NCI-H146 treated with DMSO at 0.1 percent for 48 hours (cell line): Measurements from ENCODE around the gene ZBTB5.
A peak's percentile ranks its signal among the peaks of the same experiment; 100 is the strongest.
"Not testable (repeated sequence)": the region's sequence is repeated elsewhere in the genome, so short reads cannot be mapped to it uniquely, and the experiment has no call there.

Experiments used
- DNase-seq: peaks from one replicate; lab custom pipeline; 2025; ENCODE audit not compliant: unreplicated experiment; lab: John Stamatoyannopoulos, UW

The ZBTB5 gene

DNA sequence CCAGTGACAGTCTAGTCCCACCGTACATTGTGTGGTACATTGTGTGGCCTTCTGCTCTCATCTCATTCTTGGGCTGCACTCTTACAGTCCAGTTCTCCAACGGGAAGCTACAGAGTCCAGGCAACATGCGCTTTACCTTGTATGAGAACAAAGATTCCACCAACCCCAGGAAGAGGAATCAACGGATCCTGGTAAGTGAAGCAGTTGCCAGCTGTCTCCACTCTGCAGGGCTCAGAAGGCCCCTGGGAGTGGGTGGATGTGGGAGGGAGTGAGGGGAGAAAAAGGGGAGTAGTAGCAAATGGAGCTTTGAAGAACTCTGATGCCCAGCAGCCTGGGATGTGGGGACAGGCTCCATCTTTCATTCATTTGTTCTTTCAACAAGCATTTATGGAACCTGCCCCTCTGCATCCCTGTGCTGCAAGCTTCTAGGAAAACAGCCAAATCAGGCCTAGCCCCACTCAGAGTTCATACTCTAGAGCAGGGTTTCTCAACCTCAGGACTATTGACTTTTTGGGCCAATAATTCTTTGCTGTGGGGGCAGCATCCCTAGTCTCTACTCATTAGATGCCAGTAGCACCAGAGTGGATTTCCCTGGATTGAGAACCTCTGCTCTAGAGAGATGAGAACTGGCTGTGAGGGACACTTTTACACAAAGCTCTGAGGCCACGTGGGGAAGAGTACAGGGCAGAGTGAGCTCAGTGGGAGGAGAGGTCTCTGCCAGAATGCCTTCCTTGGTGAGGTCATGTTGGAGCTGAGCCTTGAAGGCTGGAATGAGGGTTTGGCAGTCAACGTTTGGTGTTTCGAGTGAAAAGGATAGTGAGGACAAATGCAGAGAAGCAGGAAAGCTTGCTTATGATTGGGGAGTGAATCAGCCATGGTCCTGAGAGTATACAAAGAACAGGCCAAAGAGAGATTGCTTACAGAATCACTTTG lies 21.6 kb upstream of the ZBTB5 start:
- DNase-seq = no peak

DNA sequence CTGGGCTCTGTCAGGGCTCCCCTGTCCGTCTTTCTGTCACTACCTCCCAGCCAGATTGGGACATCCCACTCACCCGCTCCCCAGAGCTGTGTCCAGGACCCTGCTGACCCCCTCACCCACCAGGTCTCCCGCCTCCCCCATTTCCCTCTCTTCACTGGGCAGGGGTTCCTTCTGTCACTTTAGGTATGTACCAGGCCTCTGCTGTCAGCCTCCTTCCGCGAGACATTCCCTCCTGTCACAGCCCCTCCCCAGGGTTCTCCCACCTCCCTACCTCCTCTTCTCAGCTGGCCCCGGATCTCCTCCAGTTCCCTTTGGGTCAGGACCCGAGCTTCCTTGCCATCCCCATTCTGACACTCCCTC lies 21.0 kb upstream of the ZBTB5 start:
- DNase-seq = no peak

DNA sequence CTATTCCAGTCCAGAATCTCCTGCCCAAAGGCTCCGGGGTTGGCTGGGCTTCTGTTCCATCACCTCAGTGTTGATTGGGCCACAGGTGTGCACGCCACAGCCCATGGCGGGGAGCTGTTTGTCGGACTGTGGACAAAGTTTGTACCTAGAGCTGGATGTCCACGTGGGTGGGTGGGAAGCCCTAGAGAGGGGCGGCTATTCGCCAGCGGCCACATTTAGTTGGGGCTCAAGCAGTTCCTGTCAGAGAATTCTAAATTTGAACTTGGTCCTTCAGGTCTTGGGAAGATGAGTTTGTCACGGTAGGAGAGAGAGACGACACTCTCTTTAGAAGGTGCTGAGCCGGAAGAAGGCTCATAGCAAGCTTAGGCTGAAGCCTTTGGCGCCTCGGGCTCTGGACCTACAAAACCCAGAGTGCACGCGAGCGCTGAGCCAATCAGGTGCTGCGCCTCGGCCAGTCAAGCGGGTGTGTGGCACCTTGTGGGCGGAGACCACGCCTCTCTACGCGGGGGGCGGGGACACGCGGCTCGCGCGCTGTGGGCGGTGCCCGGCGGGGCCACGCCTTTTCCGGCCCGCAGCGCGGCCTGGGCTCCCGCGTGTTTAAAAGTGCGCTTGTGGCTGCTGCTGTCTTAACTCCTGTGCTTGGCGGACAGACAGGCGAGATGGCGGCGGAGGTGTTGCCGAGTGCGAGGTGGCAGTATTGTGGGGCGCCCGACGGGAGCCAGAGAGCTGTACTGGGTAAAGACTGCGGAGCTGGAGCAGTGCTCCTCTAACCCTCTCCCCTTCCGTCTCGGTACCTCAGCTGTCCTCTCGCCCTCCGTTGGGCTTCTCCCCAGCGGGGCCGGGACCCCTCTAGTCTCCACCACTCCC lies 20.4 kb upstream of the ZBTB5 start, which contains the start of gene POLR1E:
TSS of gene POLR1E (plus strand) at position 560 of the 867 bp plus-strand sequence. CDS start at position 660, 100 bp downstream.
- DNase-seq = peak; percentile 94

DNA sequence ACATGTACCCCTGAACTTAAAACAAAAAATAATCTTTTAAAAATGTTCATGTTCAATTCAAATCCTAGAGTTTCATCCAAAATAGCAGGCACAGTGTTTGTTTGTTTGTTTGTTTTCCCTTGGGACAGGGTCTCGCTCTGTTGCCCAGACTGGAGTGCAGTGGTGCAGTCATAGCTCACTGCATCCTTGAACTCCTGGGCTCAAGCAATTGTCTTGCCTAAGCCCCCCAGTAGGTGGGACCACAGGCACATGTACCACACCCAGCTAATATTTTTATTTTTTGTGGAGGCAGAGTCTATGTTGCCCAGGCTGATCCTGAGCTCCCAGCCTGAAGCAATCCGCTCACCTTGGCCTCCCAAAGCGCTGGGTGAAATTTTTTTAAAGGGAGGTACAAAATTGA lies 15.5 kb upstream of the ZBTB5 start:
- no peak for DNase-seq

DNA sequence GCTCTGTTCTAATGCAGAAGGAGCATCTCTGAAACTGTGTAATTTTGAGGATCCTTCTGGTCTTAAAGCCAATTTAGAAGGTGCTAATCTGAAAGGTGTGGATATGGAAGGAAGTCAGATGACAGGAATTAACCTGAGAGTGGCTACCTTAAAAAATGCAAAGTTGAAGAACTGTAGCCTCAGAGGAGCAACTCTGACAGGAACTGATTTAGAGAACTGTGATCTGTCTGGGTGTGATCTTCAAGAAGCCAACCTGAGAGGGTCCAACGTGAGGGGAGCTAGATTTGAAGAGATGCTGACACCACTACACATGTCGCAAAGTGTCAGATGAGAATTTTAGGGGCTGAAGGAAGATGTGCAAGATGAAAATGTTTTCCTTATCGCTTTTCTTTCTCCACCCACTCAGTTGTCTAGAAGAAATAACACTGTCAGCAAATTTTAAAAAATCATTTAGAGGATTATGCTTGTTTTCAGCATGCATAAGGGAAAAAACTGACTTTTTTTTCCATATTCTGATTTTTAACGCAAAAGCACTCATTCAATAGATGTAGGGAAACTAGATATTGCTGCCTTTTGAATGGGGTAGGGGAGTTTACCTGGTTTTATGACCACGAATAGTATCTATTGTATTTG lies 12.9 kb upstream of the ZBTB5 start:
- not testable (repeated sequence) for DNase-seq

DNA sequence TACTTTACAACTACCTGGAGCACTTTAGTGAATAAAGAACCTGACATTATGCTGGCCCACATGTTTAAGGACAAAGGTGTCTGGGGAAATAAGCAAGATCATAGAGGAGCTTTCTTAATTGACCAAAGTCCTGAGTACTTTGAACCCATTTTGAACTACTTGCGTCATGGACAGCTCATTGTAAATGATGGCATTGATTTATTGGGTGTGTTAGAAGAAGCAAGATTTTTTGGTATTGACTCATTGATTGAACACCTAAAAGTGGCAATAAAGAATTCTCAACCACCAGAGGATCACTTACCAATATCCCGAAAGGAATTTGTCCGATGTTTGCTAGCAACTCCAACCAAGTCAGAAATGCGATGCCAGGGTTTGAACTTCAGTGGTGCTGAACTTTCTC lies 12.2 kb upstream of the ZBTB5 start:
- DNase-seq = not testable (repeated sequence)

DNA sequence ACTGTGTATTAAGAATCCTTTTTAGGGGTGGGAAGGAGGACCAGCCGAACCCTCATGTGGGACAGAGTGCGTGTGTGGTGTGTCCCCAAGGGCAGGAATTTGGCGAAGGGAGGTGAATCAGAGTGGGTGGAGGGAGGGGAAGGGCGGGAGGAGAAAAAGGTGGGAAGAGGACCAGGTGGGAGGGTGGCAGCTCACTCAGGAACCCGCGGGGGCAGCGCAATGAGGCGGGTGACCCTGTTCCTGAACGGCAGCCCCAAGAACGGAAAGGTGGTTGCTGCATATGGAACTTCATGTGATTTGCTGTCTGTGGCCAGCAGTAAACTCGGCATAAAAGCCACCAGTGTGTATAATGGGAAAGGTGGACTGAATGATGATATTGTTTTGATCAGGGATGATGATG lies 11.7 kb upstream of the ZBTB5 start:
- DNase-seq = no peak

DNA sequence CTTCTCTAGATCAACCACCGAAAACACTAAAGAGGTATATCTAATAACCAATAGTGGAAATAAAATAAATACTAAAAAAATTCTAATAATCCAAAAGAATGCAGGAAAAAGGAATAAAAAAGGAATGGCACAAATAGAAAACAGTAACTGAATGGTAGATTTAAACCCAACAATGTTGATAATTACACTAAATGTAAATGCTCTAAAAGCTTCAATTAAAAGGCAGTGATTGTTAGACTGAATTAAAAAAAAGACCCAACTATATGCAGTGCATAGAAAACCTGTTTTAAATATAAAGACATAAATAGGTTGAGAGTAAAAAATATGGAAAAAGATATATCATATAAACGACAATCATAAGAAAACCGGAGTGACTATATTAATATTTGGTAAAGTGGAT lies 9.2 kb upstream of the ZBTB5 start:
- DNase-seq = no peak

DNA sequence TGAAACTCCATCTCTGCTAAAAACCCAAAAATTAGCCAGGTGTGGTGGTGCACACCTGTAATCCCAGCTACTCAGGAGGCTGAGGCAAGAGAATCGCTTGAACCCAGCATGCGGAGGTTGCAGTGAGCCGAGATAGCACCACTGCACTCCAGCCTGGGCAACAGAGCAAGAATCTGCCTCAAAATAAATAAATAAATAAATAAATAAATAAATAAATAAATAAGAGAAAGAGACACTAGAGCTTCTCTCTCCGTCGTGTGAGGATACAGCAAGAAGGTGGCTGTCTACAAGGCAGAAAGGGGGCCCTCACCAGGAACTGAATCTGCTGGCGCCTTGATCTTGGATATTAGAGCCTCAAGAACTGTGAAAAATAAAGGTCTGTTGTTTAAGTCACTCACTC lies 8.7 kb upstream of the ZBTB5 start:
- DNase-seq = not testable (repeated sequence)

DNA sequence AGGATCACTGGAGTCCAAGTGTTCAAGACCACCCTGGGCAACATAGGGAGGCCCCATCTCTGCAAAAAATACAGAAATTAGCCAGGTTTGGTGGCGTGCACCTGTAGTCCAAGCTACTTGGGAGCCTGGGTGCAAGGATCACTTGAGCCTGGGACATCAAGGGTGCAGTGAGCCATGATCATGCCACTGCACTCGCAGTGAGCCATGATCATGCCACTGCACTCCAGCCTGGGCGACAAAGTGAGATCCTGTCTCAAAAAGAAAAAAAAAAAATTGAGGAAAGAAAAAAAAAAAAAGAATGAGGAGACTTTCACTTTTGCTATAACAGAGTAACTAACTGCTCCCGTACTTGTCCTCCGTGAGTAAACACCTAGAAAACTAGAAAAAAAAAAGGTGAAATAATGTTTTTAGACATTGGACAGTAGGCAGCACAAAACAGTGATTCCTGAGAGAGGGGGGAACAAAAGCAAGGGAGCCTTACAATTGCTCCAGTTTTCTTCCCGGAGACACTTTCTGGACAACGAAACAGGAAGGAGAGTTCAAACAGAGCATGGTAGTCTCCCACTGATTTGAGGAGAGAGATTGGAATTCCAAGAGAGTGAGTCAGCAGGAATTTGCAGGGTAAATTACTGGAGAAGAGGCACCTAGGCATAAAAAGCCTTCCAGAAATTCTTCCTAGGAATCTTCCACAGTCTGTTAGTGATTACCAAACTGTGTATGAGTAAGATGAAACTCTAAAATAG lies 6.9 kb upstream of the ZBTB5 start:
- no peak for DNase-seq

DNA sequence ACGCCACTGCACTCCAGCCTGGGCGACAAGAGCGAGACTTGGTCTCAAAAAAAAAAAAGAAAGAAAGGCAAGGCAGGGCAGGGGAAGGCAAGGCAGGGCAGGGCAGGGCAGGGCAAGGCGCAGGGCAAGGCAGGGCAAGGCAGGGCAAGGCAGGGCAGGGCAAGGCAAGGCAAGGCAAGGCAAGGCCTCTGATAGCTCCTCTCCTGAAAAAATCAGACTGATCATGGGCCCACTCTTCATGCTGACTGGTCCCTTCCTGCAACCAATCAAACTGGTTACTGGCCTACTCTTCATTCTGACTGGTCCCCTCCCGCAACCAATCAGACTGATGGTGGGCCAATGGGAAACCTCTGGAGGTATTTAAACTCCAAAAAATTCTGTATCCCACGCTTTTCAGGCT lies 3.4 kb upstream of the ZBTB5 start:
- no peak for DNase-seq

DNA sequence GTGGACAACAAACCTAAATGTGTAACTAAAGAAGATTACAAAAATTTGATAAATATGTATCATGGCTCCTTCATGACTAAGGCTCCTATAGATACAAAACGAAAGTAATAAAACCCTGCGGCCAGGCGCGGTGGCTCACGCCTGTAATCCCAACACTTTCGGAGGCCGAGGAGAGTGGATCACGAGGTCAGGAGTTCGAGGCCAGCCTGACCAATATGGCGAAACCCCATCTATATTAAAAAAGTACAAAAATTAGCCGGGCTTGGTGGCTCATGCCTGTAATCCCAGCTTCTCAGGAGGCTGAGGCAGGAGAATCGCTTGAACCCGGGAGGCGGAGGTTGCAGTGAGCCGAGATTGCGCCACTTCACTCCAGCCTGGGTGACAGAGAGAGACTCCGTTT lies 2.3 kb upstream of the ZBTB5 start:
- DNase-seq = not testable (repeated sequence)

DNA sequence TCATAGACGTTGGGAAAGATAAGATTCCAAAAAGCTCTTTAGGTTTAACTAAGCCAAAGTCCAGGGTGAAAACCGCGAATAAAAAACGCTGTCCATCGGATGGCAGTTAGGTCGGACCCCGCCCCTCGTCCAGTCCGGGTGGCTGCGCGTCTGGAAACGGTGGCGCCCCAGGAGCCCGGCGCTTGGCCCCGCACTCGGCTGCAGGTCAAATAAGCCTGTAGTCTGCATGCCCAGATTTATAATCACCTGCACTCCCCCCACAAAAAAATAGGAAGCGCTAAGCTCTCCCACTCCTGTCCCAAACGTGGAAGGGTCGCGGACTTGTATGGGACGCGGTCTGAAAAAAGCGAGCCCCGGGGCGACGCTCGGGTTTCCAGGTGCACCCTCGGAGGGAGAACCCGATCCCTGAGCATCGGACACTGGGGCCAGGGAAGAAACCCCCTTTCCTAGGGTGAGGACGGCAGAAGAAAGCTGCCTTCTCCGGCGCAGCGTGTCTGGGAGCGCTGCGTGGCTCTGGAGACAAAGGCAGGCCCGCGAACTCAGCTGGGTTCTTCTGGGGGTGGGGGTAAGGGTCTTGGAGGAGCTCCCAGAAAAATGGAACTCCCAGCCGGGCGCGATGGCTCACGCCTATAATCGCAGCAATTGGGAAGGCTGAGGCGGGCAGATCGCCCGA lies 923 bp upstream of the ZBTB5 start:
- DNase-seq = peak; percentile 71

DNA sequence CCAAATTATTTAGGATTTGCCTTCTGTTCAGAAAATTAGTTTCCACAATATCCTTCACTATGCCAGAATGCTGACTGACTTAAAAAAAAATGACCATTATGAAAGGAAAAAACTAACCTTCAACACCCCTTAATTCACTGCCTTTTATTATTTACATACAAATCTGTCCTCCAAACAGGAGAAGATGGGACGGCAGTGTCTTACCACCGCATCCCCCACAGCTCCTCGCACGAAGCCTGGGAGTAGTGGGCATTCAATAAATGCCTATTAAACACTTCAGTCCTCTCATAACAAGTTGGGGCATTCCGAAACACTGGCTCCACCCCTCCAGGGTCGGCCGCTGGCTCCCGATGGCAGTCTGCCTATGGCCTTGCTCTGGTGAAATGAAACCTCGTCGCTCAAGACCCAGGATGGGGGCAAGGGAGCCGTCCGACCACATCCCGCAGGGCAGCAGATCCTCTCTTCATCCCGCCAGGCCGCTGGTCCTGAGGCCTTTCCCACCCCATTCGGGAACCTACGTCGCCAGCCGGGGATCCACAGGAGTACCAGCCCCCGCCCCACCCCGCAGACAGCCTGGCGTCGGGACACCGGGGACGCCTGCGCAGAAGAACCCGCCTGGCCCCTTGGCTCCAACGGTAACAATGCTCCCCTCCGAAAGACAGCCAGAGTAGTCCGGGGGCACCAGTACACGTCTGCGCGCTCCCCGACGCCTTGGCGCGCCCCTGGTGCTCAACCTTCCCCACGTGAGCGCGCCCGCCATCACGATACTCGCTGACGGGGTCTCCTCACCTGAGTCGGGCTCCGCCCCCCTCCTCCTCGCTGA lies 613 bp downstream of the ZBTB5 start:
- no peak for DNase-seq

DNA sequence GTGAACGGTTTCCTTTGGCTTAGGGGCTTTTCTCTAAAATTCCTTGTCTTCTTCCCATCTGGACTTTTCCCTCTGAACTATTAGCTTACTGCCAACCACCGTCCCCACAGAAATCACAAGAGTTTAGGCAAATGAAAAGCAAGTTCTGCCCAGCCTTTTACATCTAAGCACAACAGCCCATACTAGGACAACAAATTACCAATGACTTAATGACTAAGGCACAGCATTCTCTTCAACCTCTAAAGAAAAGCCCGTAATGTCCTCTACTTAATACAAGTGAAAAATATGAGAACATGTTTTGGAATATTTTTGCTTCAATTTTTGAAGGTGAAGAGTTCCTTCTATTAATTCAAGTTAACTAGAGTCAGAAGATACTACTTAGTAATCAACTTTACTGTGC lies 1.2 kb downstream of the ZBTB5 start:
- no peak for DNase-seq

DNA sequence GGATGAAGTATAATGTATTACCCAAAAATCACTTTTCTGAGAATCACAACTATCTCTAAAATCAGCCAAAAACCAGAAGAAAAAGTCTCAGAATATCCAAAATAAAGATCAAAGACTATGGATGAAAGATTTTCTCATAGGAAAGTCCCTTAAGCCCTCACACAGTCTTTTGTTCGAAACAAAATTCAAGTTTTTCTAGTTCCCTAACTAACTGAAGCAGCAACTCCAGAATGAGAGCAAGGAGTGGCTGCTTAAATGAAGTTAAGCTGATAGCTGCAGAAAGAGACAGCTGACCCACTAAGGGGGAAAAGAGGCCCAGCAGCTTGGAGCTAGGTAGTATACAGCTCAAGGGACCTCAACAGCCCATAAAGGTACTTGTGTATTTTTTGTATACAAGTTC lies 8.4 kb downstream of the ZBTB5 start:
- DNase-seq = no peak

DNA sequence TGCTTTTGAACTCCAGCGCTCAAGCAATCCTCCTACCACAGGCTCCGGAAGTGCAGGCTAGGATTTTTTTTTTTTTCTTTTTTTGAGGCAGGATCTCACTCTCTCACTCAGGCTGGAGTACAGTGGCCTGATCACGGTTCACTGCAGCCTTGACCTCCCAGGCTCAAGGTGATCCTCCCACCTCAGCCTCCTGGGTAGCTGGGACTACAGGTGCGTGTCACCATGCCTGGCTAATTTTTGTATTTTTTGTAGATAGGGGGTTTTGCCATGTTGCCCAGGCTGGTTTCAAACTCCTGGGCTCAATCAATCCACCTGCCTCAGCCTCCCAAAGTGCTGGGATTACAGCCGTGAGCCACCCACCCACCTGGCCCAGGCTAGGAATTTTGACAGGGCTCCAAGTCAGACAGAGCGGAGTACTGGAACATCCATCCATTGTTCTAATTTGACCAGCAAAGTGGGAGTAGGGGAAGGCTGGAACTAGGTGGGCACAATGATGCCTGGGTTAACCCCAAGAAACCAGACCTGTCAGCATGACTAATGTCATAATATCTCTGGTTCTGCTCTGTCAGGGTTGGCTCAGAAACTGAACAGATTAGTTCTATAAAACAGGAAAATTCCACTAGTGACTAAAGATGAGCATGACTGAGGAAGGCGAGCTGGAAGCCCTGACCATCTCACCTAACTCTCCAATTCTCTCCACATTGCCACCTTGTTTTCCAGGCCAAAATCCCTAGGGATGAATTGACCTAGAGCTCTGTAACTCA lies 9.2 kb downstream of the ZBTB5 start:
- DNase-seq = no peak

DNA sequence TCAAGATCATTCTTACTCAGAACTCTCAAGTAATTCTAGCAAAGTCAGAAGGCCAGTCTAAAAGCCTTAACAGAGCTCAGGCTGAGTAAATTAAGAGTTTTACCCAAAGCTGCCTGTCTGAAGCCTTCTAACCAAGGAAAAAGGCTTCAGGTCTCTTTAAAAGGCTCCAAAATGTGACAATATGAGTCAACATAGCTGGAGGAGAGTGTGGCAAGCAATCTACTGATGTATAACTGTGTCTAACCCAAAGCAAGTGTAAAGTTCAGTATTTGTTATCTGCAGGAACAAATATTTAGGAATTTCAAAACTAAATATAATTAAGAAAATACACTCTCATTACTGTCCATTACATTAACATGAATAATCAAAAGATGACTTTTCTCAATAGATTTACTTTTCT lies 11.0 kb downstream of the ZBTB5 start:
- DNase-seq = no peak

DNA sequence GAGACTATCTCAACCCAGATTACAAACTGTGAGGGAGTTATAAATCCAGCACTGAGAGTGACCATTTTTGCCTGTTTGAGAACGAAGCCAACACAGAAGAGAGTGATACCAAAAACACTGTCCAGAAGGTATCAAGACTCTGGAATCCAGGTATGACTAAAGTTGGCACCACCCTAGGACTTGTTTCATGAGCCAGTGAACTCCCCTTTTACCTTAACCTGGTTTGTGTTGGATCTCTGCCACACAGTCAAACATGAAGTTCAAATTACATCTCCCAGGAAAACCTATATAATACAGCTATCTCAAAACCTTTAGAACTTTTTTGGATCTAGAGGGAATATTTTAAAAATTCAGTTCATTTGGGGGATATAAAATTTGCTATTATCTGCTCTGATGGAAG lies 11.4 kb downstream of the ZBTB5 start:
- no peak for DNase-seq
